Measurements from ENCODE around the gene TTC9B. TPM values are rescaled to one million over a fixed set of nuclear protein-coding genes. Genes with fewer than 3 reads are reported as not detected.

The TTC9B gene
- total and polyA plus RNA-seq, 2 donors (not counting 1 experiment from before 2014, with no cell fraction given) = not detected

GRCh38 chr19:40252395-40252794 is 34.2 kb upstream of the TTC9B start:
- Histone ChIP-seq H3K4me2 (replicated peaks; ENCODE audit: low read depth, low read length, poor library complexity, severe bottlenecking) (no peak overlapping the region), H3K9me3 (ENCODE audit: control extremely low read depth in 1 of 3, control insufficient read depth in 2 of 3, insufficient read depth in 1 of 3, low read length in 2 of 3) (no peaks in the 10 kb centered on the region), H2AFZ (ENCODE audit: insufficient read depth, low read depth, low read length, poor library complexity, severe bottlenecking) (no peak overlapping the region), H3K27me3 (replicated peaks in 1 of 4; ENCODE audit: control extremely low read depth in 1 of 4, control insufficient read depth in 3 of 4, insufficient read depth in 4 of 4, low read length in 3 of 4) (no peaks in the 10 kb centered on the region), H3K27ac (ENCODE audit: low read length in 2 of 2) (no peak overlapping the region), H3K9ac (ENCODE audit: low read length) (no peak overlapping the region), H3K4me3 (ENCODE audit: control extremely low read depth in 1 of 5, extremely low read depth in 1 of 5, insufficient read depth in 1 of 5, low read depth in 2 of 5, low read length in 4 of 5) (no peak overlapping the region), H3K79me2 (ENCODE audit: control insufficient read depth, insufficient read depth, low read length) (peaks cover 94% of the 10 kb centered on the region), H3K36me3 (replicated peaks in 1 of 2; ENCODE audit: control extremely low read depth in 1 of 2, control insufficient read depth in 1 of 2, extremely low read depth in 1 of 2, insufficient read depth in 2 of 2, low read length in 1 of 2) (peaks cover 2 to 72% of the 10 kb centered on the region in 2 experiments), H3K4me1 (ENCODE audit: control insufficient read depth in 2 of 2, insufficient read depth in 2 of 2, low read length in 2 of 2) (peaks cover 0 to 2% of the 10 kb centered on the region in 2 donors), H4K20me1 (ENCODE audit: control insufficient read depth, insufficient read depth, low read length, poor library complexity, severe bottlenecking) (peaks cover 91% of the 10 kb centered on the region)
- no peak for TF ChIP-seq CTCF (IDR thresholded peaks at IDR 0.05)
- no peak for TF ChIP-seq EZH2 (IDR thresholded peaks at IDR 0.05; ENCODE audit: borderline replicate concordance, insufficient read depth, low read depth, low read length, poor library complexity, severe bottlenecking)
- intact Hi-C loops (cut with micrococcal nuclease) = no loop called here
- DNase-seq (no peak), ATAC-seq (ENCODE audit: low read depth) (no peak)
- Mint-ChIP-seq H3K9me3 (ENCODE audit: insufficient read depth) (no peaks in the 10 kb centered on the region), H3K27ac (no peak overlapping the region), H3K4me3 (no peak overlapping the region), H3K27me3 (no peaks in the 10 kb centered on the region), H3K4me1 (peaks cover 19% of the 10 kb centered on the region)
- CTCF ChIA-PET = interaction anchor here (0.5 kb wide), 1 partner anchor 952 kb away, joined by 3 read pairs; no protein-coding TSS in a partner anchor
- WGBS (ENCODE audit: insufficient coverage) = 98% methylated on average over 6 of the region's 7 CpGs
- POLR2A ChIA-PET = interaction anchor here (0.6 kb wide), 1 partner anchor 96 kb away, joined by 4 read pairs; the partner anchor contains the start of genes C19orf47 and PLD3

- Histone ChIP-seq H3K4me3 (ENCODE audit: control extremely low read depth in 1 of 5, extremely low read depth in 1 of 5, insufficient read depth in 1 of 5, low read depth in 2 of 5, low read length in 4 of 5) (no peak overlapping the region), H3K9ac (ENCODE audit: low read length) (no peak overlapping the region), H3K9me3 (ENCODE audit: control extremely low read depth in 1 of 3, control insufficient read depth in 2 of 3, insufficient read depth in 1 of 3, low read length in 2 of 3) (no peaks in the 10 kb centered on the region), H2AFZ (ENCODE audit: insufficient read depth, low read depth, low read length, poor library complexity, severe bottlenecking) (no peak overlapping the region), H3K36me3 (replicated peaks in 1 of 2; ENCODE audit: control extremely low read depth in 1 of 2, control insufficient read depth in 1 of 2, extremely low read depth in 1 of 2, insufficient read depth in 2 of 2, low read length in 1 of 2) (peaks cover 2 to 72% of the 10 kb centered on the region in 2 experiments), H3K4me1 (ENCODE audit: control insufficient read depth in 2 of 2, insufficient read depth in 2 of 2, low read length in 2 of 2) (no peaks in the 10 kb centered on the region), H4K20me1 (ENCODE audit: control insufficient read depth, insufficient read depth, low read length, poor library complexity, severe bottlenecking) (peaks cover 91% of the 10 kb centered on the region), H3K27ac (ENCODE audit: low read length in 2 of 2) (no peak overlapping the region), H3K79me2 (ENCODE audit: control insufficient read depth, insufficient read depth, low read length) (peaks cover 94% of the 10 kb centered on the region), H3K4me2 (replicated peaks; ENCODE audit: low read depth, low read length, poor library complexity, severe bottlenecking) (no peak overlapping the region), H3K27me3 (replicated peaks in 1 of 4; ENCODE audit: control extremely low read depth in 1 of 4, control insufficient read depth in 3 of 4, insufficient read depth in 4 of 4, low read length in 3 of 4) (no peaks in the 10 kb centered on the region)
- H3K4me1 Mint-ChIP-seq = peaks cover 18% of the 10 kb centered on the region
- H3K4me3 Mint-ChIP-seq = no peak overlapping the region
- no peak for TF ChIP-seq EZH2 (IDR thresholded peaks at IDR 0.05; ENCODE audit: borderline replicate concordance, insufficient read depth, low read depth, low read length, poor library complexity, severe bottlenecking)
- TF ChIP-seq CTCF (IDR thresholded peaks at IDR 0.05) = no peak
- no peak overlapping the region for H3K27ac Mint-ChIP-seq
- intact Hi-C loops (cut with micrococcal nuclease) = no loop called here
- CTCF ChIA-PET = interaction anchor here (0.5 kb wide), 1 partner anchor 952 kb away, joined by 3 read pairs; no protein-coding TSS in a partner anchor
- no peaks in the 10 kb centered on the region for H3K9me3 Mint-ChIP-seq (ENCODE audit: insufficient read depth)
- 94% methylated on average over 2 of the region's 4 CpGs for WGBS (ENCODE audit: insufficient coverage)
- H3K27me3 Mint-ChIP-seq = no peaks in the 10 kb centered on the region
- ATAC-seq (ENCODE audit: low read depth) (no peak), DNase-seq (no peak)
- POLR2A ChIA-PET = interaction anchor here (0.6 kb wide), 1 partner anchor 96 kb away, joined by 4 read pairs; the partner anchor contains the start of genes C19orf47 and PLD3
These were observed 33.8 kb upstream of the TTC9B start for GRCh38 chr19:40251991-40252390.
